Mucosa of stomach (tissue), 1 donor: ENCODE measurements around the gene SCOC.
"Not testable (repeated sequence)": the region's sequence is repeated elsewhere in the genome, so short reads cannot be mapped to it uniquely, and the experiment has no call there.

Source experiments
- H3K27me3 ChIP-seq: one replicate; pipeline ENCODE4 v1.7.0; 2013; ENCODE audit warnings: mild to moderate bottlenecking, low read length; ENCODE audit not compliant: control insufficient read depth, insufficient read depth
- H3K36me3 ChIP-seq: one replicate; pipeline ENCODE4 v1.7.0; 2013; ENCODE audit warnings: low read length; ENCODE audit not compliant: control insufficient read depth, insufficient read depth
- H3K4me1 ChIP-seq: one replicate; pipeline ENCODE4 v1.7.0; 2013; ENCODE audit warnings: mild to moderate bottlenecking, low read length; ENCODE audit not compliant: control insufficient read depth, insufficient read depth
- H3K4me3 ChIP-seq: one replicate; pipeline ENCODE4 v1.7.0; 2013; ENCODE audit warnings: low read length
- H3K9ac ChIP-seq: one replicate; pipeline ENCODE4 v1.7.0; 2013; ENCODE audit warnings: mild to moderate bottlenecking, low read length, moderate library complexity
- H3K9me3 ChIP-seq: one replicate; pipeline ENCODE4 v1.7.0; 2013; ENCODE audit warnings: mild to moderate bottlenecking, low read length, moderate library complexity; ENCODE audit not compliant: control insufficient read depth
- donor health status: Pancreatic carcinoma.

SCOC gene

DNA sequence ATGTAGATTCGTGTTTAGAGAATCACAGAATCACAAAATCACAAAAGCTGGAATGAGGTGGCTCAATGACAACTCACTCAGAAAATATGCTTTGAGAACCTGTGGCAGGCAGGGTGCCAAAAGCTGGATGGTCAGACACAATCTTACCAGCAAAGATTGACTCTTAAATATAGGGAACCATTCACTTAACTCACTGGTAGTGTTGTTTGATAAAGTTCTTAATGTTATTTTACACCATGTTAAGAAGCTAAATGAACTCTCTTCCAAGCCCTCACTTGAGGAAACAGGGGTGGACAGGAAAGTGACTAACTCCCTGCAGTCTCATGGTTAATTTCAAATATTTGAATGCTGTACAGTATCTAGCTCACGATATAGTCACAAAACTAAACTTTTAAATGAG is 5.7 kb upstream of the SCOC start:
- H3K4me1 ChIP-seq, result no peaks in the 10 kb centered on the region

GRCh38 chr4:140368686-140369085 is 4.8 kb upstream of the SCOC start:
- Histone ChIP-seq H3K9ac (no peak overlapping the region), H3K4me1 (no peaks in the 10 kb centered on the region), H3K9me3 (no peaks in the 10 kb centered on the region), H3K27me3 (no peaks in the 10 kb centered on the region), H3K36me3 (no peaks in the 10 kb centered on the region), H3K4me3 (no peak overlapping the region)

More for the DNA sequence above, 5.7 kb upstream of the SCOC start:
- Histone ChIP-seq H3K9ac (no peak overlapping the region), H3K9me3 (no peaks in the 10 kb centered on the region), H3K27me3 (no peaks in the 10 kb centered on the region), H3K36me3 (no peaks in the 10 kb centered on the region), H3K4me3 (no peak overlapping the region)

DNA sequence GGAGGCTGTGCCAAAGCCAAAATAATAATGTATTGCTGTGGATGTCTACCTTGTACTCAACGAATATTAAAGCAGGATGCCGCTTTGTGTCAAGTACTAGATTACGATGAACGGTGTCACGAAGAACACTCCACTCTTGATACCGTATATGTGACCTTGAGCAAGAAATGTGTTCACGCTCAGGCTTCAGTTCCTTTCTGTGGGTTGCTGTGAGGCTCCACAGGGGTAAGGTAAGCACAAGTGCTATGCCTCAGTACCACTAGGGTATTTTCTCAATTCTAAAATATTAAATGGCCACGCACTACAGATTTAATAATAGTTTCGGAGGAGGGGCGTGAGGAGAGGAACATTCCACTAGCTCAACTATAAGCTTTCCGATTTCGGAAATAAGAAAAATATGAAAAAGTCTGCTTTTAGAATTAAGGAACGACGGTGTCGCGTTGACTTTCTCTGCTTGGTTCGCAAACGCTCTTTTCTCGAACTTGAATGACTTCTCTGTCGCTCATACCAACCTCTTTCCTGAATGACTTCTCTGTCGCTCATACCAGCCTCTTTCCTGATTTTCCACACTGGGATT is 607 bp upstream of the SCOC start:
- Histone ChIP-seq H3K9ac (peak overlapping the region; percentile 40), H3K36me3 (no peaks in the 10 kb centered on the region), H3K27me3 (no peaks in the 10 kb centered on the region), H3K4me1 (peaks cover 6% of the 10 kb centered on the region), H3K4me3 (peak overlapping the region; percentile 29), H3K9me3 (no peaks in the 10 kb centered on the region)

DNA sequence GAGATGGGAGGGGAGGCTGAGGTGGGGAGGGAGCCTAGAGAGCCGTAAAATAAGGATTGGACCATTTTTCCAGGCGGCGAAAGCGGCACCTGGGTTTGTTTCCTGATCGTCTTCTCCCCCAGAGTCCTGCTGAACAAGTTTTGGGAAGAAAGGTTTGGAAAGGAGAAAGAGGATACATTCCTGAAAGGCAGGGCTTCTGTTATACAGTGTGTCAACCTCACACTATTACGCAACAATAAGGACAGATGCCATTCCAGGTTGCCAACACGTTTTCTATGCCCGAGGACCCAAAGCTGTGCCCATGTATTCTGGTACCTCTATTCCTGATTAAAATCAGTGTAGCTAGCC is 658 bp downstream of the SCOC start:
- Histone ChIP-seq H3K9ac (peak overlapping the region; percentile 74), H3K4me3 (peak overlapping the region; percentile 29), H3K27me3 (no peaks in the 10 kb centered on the region), H3K4me1 (peaks cover 6% of the 10 kb centered on the region), H3K36me3 (no peaks in the 10 kb centered on the region), H3K9me3 (no peaks in the 10 kb centered on the region)

DNA sequence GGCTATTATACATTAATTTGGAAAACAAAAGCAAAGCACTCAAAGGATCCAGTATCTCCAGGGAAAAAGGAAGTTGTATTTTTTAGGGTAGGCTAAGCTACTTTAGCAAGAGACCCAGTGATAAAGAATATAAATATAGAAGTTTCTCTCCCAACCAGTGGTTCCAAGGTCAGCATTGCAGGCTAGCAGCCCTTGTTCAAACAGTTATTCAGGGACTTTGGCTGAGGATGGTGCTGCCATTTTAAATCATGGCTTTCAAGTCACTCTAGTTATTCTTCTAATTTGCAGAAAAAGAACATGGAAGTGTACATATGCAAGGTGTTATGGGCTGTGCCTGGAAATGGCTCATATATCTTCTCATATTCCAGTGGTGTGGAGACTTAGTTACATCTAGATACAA is 9.3 kb downstream of the SCOC start:
- Histone ChIP-seq H3K9ac (no peak overlapping the region), H3K9me3 (no peaks in the 10 kb centered on the region), H3K4me1 (no peaks in the 10 kb centered on the region), H3K4me3 (no peak overlapping the region), H3K36me3 (no peaks in the 10 kb centered on the region), H3K27me3 (no peaks in the 10 kb centered on the region)

DNA sequence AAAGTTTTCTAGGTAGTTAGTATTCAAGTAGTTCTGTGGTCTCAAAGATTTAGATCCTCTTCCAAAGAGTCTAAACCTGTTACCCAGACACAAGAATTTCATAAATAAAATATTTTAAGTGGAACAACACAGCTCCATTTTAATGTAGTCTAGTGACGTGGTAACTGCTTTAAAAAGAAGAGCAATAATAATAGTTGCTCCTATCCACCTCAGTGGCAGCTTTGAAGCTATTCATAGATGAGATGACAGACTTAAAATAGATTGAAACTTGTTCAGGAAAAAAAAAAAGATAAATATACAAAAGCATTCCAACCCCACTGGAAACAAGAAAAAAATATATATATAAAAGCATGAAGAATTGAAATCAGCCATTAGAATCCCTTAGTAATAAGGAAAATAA is 14.6 kb downstream of the SCOC start:
- no peaks in the 10 kb centered on the region for H3K27me3 ChIP-seq
- no peaks in the 10 kb centered on the region for H3K9me3 ChIP-seq
- H3K4me3 ChIP-seq, result no peak overlapping the region
- no peaks in the 10 kb centered on the region for H3K4me1 ChIP-seq
- no peak overlapping the region for H3K9ac ChIP-seq
- H3K36me3 ChIP-seq, result no peaks in the 10 kb centered on the region

- Histone ChIP-seq H3K9ac (no peak overlapping the region), H3K36me3 (no peaks in the 10 kb centered on the region), H3K4me3 (no peak overlapping the region), H3K27me3 (no peaks in the 10 kb centered on the region), H3K4me1 (no peaks in the 10 kb centered on the region), H3K9me3 (no peaks in the 10 kb centered on the region)
Measured at GRCh38 chr4:140395668-140396067, 22.2 kb downstream of the SCOC start.

- H3K27me3 ChIP-seq, result no peaks in the 10 kb centered on the region
- no peaks in the 10 kb centered on the region for H3K4me1 ChIP-seq
Measured at GRCh38 chr4:140400111-140400510, 26.7 kb downstream of the SCOC start.

DNA sequence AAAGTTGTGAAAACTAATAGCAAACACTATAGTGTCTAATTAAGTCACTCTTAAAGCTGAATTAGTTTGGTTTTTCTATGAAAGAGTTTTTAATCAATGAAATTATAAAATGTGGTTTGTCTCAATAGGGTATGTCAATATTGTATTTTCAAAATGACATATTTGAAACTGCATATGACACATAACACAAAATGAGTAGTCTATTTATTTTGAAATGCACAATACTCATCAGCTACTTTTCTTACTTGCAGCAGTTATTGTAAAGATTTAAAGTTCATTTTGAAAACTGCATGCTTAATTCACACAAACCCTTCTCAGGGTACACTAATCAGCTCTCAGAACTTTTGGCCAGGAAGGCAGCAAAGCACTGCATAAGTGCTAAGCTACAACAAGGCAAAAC is 32.8 kb downstream of the SCOC start:
- no peak overlapping the region for H3K9ac ChIP-seq
- no peaks in the 10 kb centered on the region for H3K9me3 ChIP-seq
- no peaks in the 10 kb centered on the region for H3K4me1 ChIP-seq
- H3K4me3 ChIP-seq, result no peak overlapping the region
- H3K36me3 ChIP-seq, result no peaks in the 10 kb centered on the region
- H3K27me3 ChIP-seq, result no peaks in the 10 kb centered on the region

More at GRCh38 chr4:140400111-140400510, 26.7 kb downstream of the SCOC start:
- Histone ChIP-seq H3K36me3 (no peaks in the 10 kb centered on the region), H3K4me3 (no peak overlapping the region), H3K9me3 (no peaks in the 10 kb centered on the region), H3K9ac (no peak overlapping the region)

DNA sequence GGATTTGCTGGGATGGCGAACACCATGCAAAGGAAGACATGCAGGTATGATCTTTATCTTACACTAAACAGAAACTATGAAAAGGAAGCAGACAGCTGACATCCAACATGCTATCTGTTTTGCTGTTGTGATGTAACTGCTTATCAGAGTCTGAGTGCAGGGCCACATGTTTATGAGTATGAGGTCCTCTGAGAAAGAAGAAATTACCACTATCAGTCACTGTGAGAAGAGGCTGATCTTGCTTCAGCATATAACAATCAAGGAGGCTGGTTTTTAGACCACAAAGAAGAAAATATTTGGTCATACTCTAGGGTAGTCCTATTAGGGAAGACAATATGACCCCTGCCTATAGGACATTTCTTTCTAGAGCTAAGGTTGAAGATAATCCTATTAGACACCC is 35.5 kb downstream of the SCOC start:
- Histone ChIP-seq H3K9ac (no peak overlapping the region), H3K9me3 (no peaks in the 10 kb centered on the region), H3K4me3 (no peak overlapping the region), H3K4me1 (no peaks in the 10 kb centered on the region), H3K27me3 (no peaks in the 10 kb centered on the region), H3K36me3 (no peaks in the 10 kb centered on the region)

GRCh38 chr4:140413130-140413969 is 39.9 kb downstream of the SCOC start:
- not testable (repeated sequence) for H3K27me3 ChIP-seq, H3K4me3 ChIP-seq, H3K36me3 ChIP-seq, H3K9ac ChIP-seq, H3K4me1 ChIP-seq, H3K9me3 ChIP-seq

- Histone ChIP-seq H3K36me3 (no peaks in the 10 kb centered on the region), H3K27me3 (peaks cover 18% of the 10 kb centered on the region), H3K9me3 (no peaks in the 10 kb centered on the region), H3K4me3 (no peak overlapping the region), H3K9ac (no peak overlapping the region), H3K4me1 (no peaks in the 10 kb centered on the region)
Measured at GRCh38 chr4:140423106-140423505, 49.7 kb downstream of the SCOC start.
